Amniotic stem cell (primary cell): ENCODE data around the gene CWC15.
"Not testable (repeated sequence)": the region's sequence is repeated elsewhere in the genome, so short reads cannot be mapped to it uniquely, and the experiment has no call there.

ENCODE experiments used
- DNase-seq: peaks from one replicate; lab custom pipeline; 2025; lab: John Stamatoyannopoulos, UW

CWC15 gene

DNA sequence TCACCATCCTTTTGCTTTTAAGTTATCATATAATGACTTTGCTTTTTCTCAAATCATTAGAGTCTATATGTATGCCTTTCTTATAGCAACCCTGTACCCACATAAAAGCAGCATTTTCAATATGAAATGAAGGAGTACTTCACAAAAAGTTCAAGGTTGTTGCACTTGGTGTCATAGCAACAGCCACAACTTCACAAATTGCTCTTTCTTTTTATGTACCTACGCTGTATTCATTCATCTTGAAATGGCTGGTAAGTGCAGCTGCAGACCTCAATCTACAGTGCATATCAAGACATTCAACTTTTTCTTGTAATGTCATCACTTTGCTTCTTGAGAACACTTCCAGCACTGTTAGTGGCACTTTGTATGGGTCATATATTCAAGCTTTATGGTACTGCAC, 18.6 kb downstream of the CWC15 start:
- DNase-seq: no peak

GRCh38 chr11:94948070-94948617, 25.2 kb downstream of the CWC15 start:
- DNase-seq: no peak

DNA sequence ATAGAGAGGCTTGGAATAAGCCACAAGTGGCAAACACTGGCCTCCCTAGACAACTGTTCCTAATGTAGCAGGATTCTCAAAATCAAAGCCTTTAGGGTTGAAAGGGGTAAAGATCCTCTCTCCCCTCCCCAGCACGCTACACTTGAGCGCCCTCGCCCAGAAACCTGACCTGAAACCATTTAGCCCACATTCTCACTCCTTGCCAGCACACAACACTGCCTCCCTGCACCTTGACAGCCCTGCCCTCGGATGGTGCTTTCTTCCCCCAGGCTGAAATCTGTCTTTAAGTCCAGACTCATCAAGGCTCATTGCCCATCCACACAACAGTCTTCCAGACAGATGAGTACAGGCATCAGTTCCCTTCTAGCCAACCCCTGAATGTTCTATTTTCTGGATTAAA, 26.5 kb downstream of the CWC15 start:
- no peak for DNase-seq

- DNase-seq: no peak
Observed at GRCh38 chr11:94941131-94941530, 32.2 kb downstream of the CWC15 start.

DNA sequence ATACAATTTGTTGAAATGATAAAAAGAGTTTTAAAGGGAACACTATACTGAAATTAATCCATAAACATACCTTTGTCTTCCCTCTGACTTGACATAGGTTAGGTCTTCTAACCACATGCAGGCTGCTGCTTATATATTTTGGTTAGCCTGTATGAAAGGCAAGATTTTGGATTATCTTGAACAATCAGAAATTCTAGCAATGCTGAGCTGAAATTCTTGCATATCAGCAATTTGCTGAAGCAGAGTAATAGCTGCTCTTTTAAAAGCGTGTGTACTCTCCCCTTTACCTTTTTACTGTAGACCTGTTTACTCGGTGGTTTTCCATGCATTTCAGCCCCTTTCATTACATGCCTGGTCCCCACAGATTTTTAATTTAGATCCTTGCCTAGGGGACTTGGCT, 34.0 kb downstream of the CWC15 start:
- no peak for DNase-seq

DNA sequence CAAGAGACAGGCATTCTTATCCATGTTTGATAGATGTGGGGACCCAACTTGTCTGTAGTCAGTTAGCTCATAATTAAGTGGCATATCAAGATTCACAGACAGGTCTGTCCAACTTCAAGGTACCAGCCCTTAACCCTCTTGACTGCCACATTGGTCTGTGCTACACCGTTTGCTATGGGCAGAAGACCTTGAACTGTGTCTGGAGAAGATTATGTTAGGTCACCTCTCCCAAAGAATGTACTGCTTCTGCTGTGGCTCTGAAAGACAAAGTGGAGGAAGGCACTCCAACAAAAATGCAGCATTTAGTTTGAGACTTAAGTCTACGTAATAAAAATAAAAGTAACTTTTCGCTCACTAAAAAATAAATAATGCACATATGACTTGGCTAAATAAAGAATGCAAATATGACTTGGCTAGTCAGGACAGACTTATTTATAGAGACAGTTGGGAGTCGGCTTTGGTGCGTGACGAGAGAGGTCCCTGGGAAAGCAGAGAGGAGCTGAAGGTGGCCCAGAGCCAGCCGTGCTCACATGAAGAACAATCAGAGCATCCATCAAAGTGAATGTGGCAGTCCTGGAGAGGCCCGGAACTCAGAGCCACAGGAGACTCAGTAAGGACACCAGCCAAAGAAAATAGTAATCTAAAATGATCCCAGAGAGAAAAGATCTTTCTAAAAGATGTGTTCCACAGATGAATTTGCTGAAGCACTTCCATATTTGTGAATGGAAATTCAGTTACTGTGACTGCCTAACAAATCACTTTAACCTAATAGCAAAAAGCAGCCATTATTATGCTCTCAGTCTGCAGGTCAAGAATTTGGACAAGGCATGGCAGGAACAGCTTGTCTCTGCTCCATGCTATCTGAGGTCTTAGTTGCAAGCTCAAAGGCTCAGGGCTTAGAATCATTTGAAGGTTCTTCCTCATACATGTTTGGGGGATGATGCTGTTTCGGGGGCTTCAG, 35.0 kb downstream of the CWC15 start:
- DNase-seq: peak; percentile 20

- DNase-seq: no peak
Observed at GRCh38 chr11:94934846-94935245, 38.5 kb downstream of the CWC15 start.

DNA sequence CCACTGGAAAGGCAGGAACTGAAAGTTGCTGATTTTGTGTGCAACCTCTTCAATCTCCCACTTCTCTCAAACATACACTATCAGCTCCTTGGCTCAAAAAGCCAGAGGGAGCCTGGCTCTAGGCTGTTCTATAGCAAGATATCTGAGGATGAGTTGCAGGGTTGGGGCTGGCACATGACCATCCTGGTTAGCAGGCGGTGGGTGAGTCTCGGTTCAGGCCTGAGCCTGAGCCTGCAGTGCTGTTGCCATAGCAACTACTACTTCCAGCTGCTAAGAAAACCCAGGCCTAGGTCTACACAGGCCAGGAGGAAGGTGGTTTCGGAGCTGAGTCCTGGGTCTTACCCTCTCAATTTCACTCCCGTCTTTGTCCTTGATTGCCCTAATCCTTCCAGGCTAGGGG, 39.0 kb downstream of the CWC15 start:
- DNase-seq: no peak

DNA sequence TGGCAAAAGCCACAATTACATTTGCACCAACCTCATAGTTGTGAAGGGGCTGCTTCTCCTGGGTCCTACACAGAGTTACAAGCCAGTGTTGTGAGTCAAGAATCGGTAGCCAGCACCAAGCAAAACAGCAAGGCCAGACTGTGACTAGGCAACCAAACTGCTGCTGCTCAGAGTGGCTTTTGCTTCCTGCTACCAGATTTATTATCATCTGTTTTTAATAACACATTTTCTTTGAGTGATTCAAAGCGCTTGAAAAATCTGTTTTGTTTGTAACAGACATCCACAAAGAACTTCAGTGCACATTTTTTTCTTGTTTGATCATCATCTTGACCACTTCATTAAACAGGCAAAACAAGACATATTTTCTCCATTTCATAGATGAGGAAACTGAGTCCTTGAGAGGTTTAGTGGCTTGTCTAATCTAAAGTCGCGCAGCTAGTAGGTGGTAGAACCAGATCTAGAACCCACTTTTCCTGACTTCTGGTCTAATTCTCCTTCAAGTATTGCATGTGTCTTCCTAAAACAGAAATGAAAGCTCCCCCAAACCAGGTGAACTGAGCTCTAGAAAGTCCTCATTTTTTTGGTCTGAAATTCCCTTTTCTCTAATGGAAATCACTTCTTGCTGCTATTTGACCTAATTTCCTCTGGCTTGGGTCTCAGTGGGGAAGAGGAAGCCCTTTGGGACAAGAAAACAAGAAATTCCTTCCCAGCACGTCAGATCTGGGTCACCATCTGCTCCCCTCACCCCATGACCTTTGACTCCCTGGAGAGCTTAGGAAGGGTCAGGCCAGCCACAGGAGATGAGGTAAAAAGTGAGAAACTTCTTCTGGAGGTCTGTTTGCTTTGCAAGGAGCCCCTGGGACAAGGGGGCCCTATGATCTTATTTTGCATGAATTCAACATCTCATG, 39.9 kb downstream of the CWC15 start:
- peak; percentile 90 for DNase-seq

- no peak for DNase-seq
Observed at GRCh38 chr11:94932503-94932902, 40.9 kb downstream of the CWC15 start.

- DNase-seq: not testable (repeated sequence)
Observed at GRCh38 chr11:94932072-94932471, 41.3 kb downstream of the CWC15 start.

DNA sequence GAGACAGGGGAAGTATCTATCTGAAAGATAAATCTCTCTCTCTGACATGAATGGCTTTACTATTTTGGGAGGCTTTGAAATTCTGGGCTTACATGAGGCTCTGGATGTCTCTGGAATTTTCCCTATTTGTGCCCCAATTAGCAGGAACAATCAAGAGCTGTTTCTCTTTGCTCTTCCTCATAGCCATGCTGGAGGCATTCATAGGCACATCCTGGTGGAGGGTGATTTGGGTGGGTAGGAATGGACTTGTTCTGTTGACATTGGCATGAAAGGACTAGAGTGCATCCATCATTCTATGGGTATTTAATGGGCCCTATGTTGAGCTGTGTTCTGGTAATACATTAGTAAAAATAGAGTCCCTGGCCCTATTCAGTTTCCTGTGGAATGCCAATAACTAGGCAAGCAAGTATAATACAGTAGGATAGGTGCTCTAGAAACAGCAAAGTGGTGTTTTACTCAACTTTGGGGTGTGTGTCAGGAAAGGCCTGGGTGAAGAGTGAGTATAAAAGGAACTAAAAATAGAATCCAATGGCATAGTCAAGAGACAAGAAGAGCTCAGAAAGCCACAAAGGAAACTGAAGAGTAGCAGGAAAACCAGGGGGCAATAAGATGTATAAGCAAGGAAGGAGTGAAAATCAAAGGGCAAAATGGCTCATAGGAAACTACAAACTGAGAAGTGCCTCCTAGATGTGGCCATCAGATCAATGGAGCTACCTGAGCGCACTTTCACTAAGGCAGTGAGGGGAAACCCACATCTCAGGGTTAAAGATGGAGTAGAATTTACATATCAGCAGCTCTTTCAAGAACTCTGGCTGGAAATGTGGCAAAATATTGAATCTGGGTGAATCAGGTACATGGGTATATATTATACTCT, 45.0 kb downstream of the CWC15 start:
- DNase-seq: no peak

- DNase-seq: peak; percentile 53
Observed at GRCh38 chr11:94926698-94927237, 46.6 kb downstream of the CWC15 start.

GRCh38 chr11:94926271-94926625, 47.1 kb downstream of the CWC15 start:
- DNase-seq: peak; percentile 6

GRCh38 chr11:94925422-94926270, 47.7 kb downstream of the CWC15 start:
- no peak for DNase-seq

GRCh38 chr11:94924612-94925011, 48.7 kb downstream of the CWC15 start:
- no peak for DNase-seq

DNA sequence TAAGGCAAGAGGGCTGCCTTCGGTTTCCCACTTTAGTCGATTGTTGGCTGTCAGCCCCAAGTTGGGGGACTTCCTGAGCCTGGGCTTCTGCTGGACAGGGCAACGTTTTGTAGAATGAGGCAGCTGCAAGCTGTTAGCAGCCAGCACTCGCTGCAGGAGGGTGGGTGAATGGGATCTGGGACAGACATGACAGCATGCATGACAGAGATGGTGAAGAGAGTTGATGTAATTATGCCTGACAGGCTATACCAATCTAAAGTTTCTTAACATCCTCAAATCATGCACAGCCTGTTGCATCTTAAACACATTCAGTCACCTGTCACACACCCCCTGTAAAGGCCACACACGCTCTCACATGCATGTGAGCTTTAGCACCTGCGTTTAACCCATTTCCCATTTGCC, 49.2 kb downstream of the CWC15 start:
- no peak for DNase-seq

- no peak for DNase-seq
Observed at GRCh38 chr11:94923004-94923334, 50.4 kb downstream of the CWC15 start.

DNA sequence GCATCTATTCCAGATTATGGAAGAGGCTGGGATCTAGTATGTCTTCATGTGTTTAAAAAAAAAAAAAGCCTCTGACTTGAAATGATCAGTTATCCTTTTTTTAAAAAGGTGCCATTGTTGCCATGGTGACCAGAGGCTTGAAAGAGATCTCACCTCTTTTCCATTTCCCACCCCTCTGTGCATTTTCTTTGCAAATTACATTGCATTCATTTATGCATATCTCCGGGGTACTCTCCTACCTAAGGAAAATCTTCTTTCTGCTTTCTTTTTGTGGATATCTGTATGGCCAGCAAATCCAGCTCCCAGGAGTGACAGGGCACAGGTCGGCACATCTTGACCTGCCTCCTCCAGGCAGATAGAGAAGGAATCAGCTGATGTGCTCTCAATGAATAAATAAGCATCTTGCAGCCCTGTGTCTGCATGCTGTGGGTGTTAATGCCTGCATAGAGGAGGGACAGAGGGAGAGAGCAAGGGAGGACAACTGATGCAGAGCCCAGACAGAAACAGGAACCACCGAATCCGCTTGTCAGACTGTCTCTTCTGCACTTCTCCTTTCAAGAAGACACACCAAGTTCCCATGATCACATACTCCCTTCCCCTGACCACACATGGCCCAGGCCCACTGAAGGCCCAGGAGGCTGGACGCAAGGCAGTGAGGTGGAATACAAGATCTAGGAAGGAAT, 50.9 kb downstream of the CWC15 start:
- no peak for DNase-seq

DNA sequence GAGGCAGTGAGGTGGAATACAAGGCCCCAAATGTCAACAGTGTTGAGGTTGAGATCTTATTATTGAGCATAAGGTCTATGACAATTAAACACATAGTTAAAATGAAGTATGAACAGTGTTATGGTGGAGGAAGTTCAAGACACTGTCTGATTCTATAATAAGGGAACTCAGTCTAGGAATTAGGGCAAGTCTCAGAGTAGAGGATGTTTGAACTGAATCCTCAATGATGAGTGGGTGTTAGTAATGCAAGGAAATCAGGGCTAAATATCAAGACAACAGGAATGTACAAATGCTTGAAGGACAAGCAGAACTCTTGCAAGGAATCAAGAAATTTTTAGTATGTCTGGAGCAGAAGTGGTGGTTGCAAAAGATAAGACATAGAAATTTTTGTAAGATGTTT, 53.0 kb downstream of the CWC15 start:
- DNase-seq: no peak
